ENCODE data around the gene CCDC40. TPM values are rescaled to one million over a fixed set of nuclear protein-coding genes. Genes with fewer than 3 reads are reported as not detected.

The CCDC40 gene
- total and polyA plus RNA-seq, 2 donors (not counting 1 experiment from before 2014, with no cell fraction given): 0.63 to 3.2 TPM

GRCh38 chr17:80068301-80069222 lies 32.1 kb downstream of the CCDC40 start:
- no peaks in the 10 kb centered on the region for H3K9me3 Mint-ChIP-seq (ENCODE audit: insufficient read depth)
- TF ChIP-seq CTCF (IDR thresholded peaks at IDR 0.05) (no peak), EZH2 (IDR thresholded peaks at IDR 0.05; ENCODE audit: borderline replicate concordance, insufficient read depth, low read depth, low read length, poor library complexity, severe bottlenecking) (no peak)
- no peaks in the 10 kb centered on the region for H3K4me1 Mint-ChIP-seq
- ChIA-PET POLR2A (no interaction called here), CTCF (interaction anchor here (0.9 kb wide), 1 partner anchor 63 kb away, joined by 3 read pairs; no protein-coding TSS in a partner anchor)
- H3K4me3 ChIP-seq (ENCODE audit: control extremely low read depth in 1 of 5, extremely low read depth in 1 of 5, insufficient read depth in 1 of 5, low read depth in 2 of 5, low read length in 4 of 5): no peak overlapping the region
- no peaks in the 10 kb centered on the region for H3K4me1 ChIP-seq (ENCODE audit: control insufficient read depth in 2 of 2, insufficient read depth in 2 of 2, low read length in 2 of 2)
- H3K4me3 Mint-ChIP-seq: no peak overlapping the region
- H3K27me3 Mint-ChIP-seq: peaks cover 21% of the 10 kb centered on the region
- no peak overlapping the region for H3K27ac Mint-ChIP-seq
- ATAC-seq (ENCODE audit: low read depth) (no peak), DNase-seq (no peak)
- H4K20me1 ChIP-seq (ENCODE audit: control insufficient read depth, insufficient read depth, low read length, poor library complexity, severe bottlenecking): no peaks in the 10 kb centered on the region
- intact Hi-C loops (cut with micrococcal nuclease): no loop called here
- H2AFZ ChIP-seq (ENCODE audit: insufficient read depth, low read depth, low read length, poor library complexity, severe bottlenecking): no peak overlapping the region
- no peak overlapping the region for H3K4me2 ChIP-seq (replicated peaks; ENCODE audit: low read depth, low read length, poor library complexity, severe bottlenecking)
- no peaks in the 10 kb centered on the region for H3K36me3 ChIP-seq (replicated peaks in 1 of 2; ENCODE audit: control extremely low read depth in 1 of 2, control insufficient read depth in 1 of 2, extremely low read depth in 1 of 2, insufficient read depth in 2 of 2, low read length in 1 of 2)
- H3K79me2 ChIP-seq (ENCODE audit: control insufficient read depth, insufficient read depth, low read length): no peaks in the 10 kb centered on the region
- H3K9me3 ChIP-seq (ENCODE audit: control extremely low read depth in 1 of 3, control insufficient read depth in 2 of 3, insufficient read depth in 1 of 3, low read length in 2 of 3): peaks cover 0 to 3% (median 0%) of the 10 kb centered on the region in 3 donors
- H3K27ac ChIP-seq (ENCODE audit: low read length in 2 of 2): no peak overlapping the region
- no peaks in the 10 kb centered on the region for H3K27me3 ChIP-seq (replicated peaks in 1 of 4; ENCODE audit: control extremely low read depth in 1 of 4, control insufficient read depth in 3 of 4, insufficient read depth in 4 of 4, low read length in 3 of 4)
- 93% methylated on average over 19 of the region's 23 CpGs for WGBS (ENCODE audit: insufficient coverage)
- H3K9ac ChIP-seq (ENCODE audit: low read length): no peak overlapping the region

All from B cell (primary cell).